Lower leg skin (tissue), 3 donors: ENCODE data around the gene SAFB.

Source experiments
- POLR2A ChIP-seq, 2 donors: fragments of 450-650 bp; IDR thresholded peaks; one replicate each; pipeline ENCODE4 v1.6.1; 2016 to 2017; ENCODE audit warnings: antibody characterized with exemption in 2 of 2, mild to moderate bottlenecking in 1 of 2, moderate library complexity in 1 of 2
- TF ChIP-seq, protein P1 (sequence below), 3 donors: fragments of 450-650 bp; IDR thresholded peaks; one replicate each; pipeline ENCODE4 v1.5.1; 2016; ENCODE audit warnings: antibody characterized with exemption in 3 of 3, mild to moderate bottlenecking in 3 of 3, moderate library complexity in 2 of 3

DNA sequence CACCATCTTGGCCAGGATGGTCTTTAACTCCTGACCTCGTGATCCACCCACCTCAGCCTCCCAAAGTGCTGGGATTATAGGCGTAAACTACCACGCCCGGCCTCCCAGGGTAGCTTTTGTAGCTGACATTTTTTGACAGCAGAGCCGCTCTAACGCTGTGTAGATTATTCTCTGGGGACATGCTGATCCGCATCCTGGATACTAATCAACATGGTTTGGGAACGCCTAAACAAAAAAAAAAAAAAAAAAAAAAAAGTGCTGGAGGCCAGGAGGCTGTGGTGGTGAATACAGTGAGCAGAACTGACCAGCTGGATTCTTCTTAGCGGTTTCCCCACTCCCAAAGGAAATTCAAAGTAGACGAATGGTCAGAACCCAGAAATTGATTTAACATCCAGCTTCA, 91.9 kb downstream of the SAFB start:
- TF ChIP-seq, protein P1, sequence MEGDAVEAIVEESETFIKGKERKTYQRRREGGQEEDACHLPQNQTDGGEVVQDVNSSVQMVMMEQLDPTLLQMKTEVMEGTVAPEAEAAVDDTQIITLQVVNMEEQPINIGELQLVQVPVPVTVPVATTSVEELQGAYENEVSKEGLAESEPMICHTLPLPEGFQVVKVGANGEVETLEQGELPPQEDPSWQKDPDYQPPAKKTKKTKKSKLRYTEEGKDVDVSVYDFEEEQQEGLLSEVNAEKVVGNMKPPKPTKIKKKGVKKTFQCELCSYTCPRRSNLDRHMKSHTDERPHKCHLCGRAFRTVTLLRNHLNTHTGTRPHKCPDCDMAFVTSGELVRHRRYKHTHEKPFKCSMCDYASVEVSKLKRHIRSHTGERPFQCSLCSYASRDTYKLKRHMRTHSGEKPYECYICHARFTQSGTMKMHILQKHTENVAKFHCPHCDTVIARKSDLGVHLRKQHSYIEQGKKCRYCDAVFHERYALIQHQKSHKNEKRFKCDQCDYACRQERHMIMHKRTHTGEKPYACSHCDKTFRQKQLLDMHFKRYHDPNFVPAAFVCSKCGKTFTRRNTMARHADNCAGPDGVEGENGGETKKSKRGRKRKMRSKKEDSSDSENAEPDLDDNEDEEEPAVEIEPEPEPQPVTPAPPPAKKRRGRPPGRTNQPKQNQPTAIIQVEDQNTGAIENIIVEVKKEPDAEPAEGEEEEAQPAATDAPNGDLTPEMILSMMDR (IDR thresholded peaks at IDR 0.05), result no peak
- no peak for TF ChIP-seq POLR2A (IDR thresholded peaks at IDR 0.05)
